Adrenal gland (tissue), 5 donors: ENCODE measurements around the gene KLRF2.

ENCODE experiments used
- POLR2A ChIP-seq, 2 donors: fragments of 450-650 bp; IDR thresholded peaks; one replicate each; pipeline ENCODE4 v1.6.1; 2017; ENCODE audit warnings: antibody characterized with exemption in 2 of 2, mild to moderate bottlenecking in 2 of 2, moderate library complexity in 1 of 2
- TF ChIP-seq, protein P1 (sequence below), 6 experiments: fragments of 450-650 bp in 4 of 6; fragments of 200-600 bp in 2 of 6; sonication (generic) in 1 of 6; IDR thresholded peaks; 1 replicate in 5 of 6; 2 replicates in 1 of 6; pipeline versions ENCODE4 v1.5.1 to v1.8.0; 2016 to 2021; ENCODE audit warnings: antibody characterized with exemption in 6 of 6, mild to moderate bottlenecking in 2 of 6, moderate library complexity in 1 of 6
- donor health status: DM: no; HTN: no; CAD: no.

DNA sequence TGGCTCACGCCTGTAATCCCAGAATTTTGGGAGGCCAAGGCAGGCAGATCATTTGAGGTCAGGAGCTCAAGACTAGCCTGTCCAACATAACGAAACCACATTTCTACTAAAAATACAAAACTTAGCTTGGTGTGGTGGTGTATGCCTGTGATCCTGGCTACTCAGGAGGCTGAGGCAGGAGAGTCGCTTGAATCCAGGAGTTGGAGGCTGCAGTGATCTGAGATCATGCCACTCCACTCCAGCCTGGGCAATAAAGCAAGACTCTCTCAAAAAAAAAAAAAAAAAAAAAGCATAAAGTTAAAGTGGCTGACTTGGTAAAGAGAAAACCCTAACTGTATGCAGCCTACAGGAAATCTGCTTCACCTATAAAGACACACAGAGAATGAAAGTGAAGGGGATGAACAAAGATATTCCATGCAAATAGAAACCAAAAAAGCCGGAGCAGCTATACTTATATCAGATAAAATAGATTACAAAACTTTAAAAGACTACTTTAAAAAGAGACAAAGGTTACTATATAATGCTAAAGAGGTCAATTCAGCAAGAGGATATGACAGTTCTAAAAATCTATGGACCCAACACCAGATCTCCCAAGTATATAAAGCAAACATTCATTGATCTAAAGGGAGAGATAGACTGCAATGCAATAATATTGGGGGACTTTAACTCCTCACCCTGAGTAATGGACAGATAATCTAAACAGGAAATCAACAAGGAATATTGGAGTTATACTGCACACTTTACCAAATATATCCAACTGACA, 16.2 kb upstream of the KLRF2 start:
- TF ChIP-seq, protein P1, sequence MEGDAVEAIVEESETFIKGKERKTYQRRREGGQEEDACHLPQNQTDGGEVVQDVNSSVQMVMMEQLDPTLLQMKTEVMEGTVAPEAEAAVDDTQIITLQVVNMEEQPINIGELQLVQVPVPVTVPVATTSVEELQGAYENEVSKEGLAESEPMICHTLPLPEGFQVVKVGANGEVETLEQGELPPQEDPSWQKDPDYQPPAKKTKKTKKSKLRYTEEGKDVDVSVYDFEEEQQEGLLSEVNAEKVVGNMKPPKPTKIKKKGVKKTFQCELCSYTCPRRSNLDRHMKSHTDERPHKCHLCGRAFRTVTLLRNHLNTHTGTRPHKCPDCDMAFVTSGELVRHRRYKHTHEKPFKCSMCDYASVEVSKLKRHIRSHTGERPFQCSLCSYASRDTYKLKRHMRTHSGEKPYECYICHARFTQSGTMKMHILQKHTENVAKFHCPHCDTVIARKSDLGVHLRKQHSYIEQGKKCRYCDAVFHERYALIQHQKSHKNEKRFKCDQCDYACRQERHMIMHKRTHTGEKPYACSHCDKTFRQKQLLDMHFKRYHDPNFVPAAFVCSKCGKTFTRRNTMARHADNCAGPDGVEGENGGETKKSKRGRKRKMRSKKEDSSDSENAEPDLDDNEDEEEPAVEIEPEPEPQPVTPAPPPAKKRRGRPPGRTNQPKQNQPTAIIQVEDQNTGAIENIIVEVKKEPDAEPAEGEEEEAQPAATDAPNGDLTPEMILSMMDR (IDR thresholded peaks at IDR 0.05): no peak
- no peak for TF ChIP-seq POLR2A (IDR thresholded peaks at IDR 0.05)
